GM19438 (cell line): ENCODE measurements around the gene SLC25A22.

Source experiments
- ATAC-seq: cut with Tn5 transposase; IDR thresholded peaks from one replicate; pipeline ENCODE4 v1.9.1; 2021; ENCODE audit warnings: low read depth; ENCODE audit not compliant: unreplicated experiment

The SLC25A22 gene

GRCh38 chr11:798093-798713, at the start of gene SLC25A22:
Gene SLC25A22 (minus strand): TSS chr11:798281. CDS start chr11:795006, 3,275 bp downstream.
- ATAC-seq = peak; percentile 50

GRCh38 chr11:847876-848275, 49.8 kb upstream of the SLC25A22 start:
- ATAC-seq = no peak

GRCh38 chr11:846496-847098, 48.5 kb upstream of the SLC25A22 start:
- ATAC-seq = no peak

GRCh38 chr11:845872-846495, 47.9 kb upstream of the SLC25A22 start:
- ATAC-seq = no peak

- ATAC-seq = no peak
These were observed 46.9 kb upstream of the SLC25A22 start for GRCh38 chr11:844693-845644.

GRCh38 chr11:843818-844692, 46.0 kb upstream of the SLC25A22 start:
- ATAC-seq = no peak

GRCh38 chr11:843086-843734, 45.1 kb upstream of the SLC25A22 start:
- ATAC-seq = no peak

GRCh38 chr11:842370-843002, 44.4 kb upstream of the SLC25A22 start, which contains the start of the genes POLR2L and TSPAN4:
Gene POLR2L (minus strand): TSS chr11:842529. CDS start chr11:842508, 21 bp downstream.
Gene TSPAN4 (plus strand): TSS chr11:842852. CDS start chr11:850305, 7,453 bp downstream.
- peak; percentile 65 for ATAC-seq

GRCh38 chr11:841981-842369, 43.9 kb upstream of the SLC25A22 start:
- peak; percentile 35 for ATAC-seq

GRCh38 chr11:839875-840617, 42.0 kb upstream of the SLC25A22 start:
- no peak for ATAC-seq

GRCh38 chr11:839280-839623, 41.2 kb upstream of the SLC25A22 start:
- ATAC-seq = no peak

- no peak for ATAC-seq
These were observed 40.6 kb upstream of the SLC25A22 start for GRCh38 chr11:838441-839279.

GRCh38 chr11:837990-838307, 39.9 kb upstream of the SLC25A22 start:
- no peak for ATAC-seq

- ATAC-seq = no peak
These were observed 39.3 kb upstream of the SLC25A22 start for GRCh38 chr11:837189-837989.

- ATAC-seq = no peak
These were observed 38.6 kb upstream of the SLC25A22 start for GRCh38 chr11:836700-837099.

- no peak for ATAC-seq
These were observed 38.2 kb upstream of the SLC25A22 start for GRCh38 chr11:836274-836673.
